Hypothalamus (tissue), 51 donors: ENCODE data around the gene COG4.
"Not testable (repeated sequence)": the region's sequence is repeated elsewhere in the genome, so short reads cannot be mapped to it uniquely, and the experiment has no call there.

Experiments
- DNase-seq, 51 donors: peaks; one replicate each; lab custom pipeline; 2025; lab: John Stamatoyannopoulos, UW

COG4 gene

GRCh38 chr16:70463235-70463634, 60.1 kb downstream of the COG4 start:
- DNase-seq: no peak

- no peak for DNase-seq
Observed at GRCh38 chr16:70460737-70461261, 62.6 kb downstream of the COG4 start.

- DNase-seq: no peak
Observed at GRCh38 chr16:70457446-70458166, 65.7 kb downstream of the COG4 start.

GRCh38 chr16:70455910-70456309, 67.4 kb downstream of the COG4 start:
- no peak for DNase-seq

- peak; percentile 17 to 93 (median 60) for DNase-seq
Observed at GRCh38 chr16:70454222-70455034, 68.9 kb downstream of the COG4 start, which contains the start of gene FCSK. Gene FCSK, plus strand, starts transcription at chr16:70454595. Its CDS starts 8,596 bp downstream, at chr16:70463191.

- DNase-seq: peak in 6 of 51 donors; percentile 36 to 74 (median 49)
Observed at GRCh38 chr16:70453892-70454221, 69.5 kb downstream of the COG4 start.

GRCh38 chr16:70453117-70453891, 70.0 kb downstream of the COG4 start:
- no peak for DNase-seq

GRCh38 chr16:70451004-70451340, 72.4 kb downstream of the COG4 start:
- DNase-seq: not testable (repeated sequence)

GRCh38 chr16:70450142-70451003, 73.0 kb downstream of the COG4 start:
- not testable (repeated sequence) for DNase-seq

- DNase-seq: no peak
Observed at GRCh38 chr16:70448075-70448474, 75.3 kb downstream of the COG4 start.

GRCh38 chr16:70444249-70445063, 78.9 kb downstream of the COG4 start:
- DNase-seq: no peak

GRCh38 chr16:70442344-70442743, 81.0 kb downstream of the COG4 start:
- no peak for DNase-seq

GRCh38 chr16:70441406-70441990, 81.9 kb downstream of the COG4 start:
- DNase-seq: no peak

GRCh38 chr16:70440009-70440692, 83.2 kb downstream of the COG4 start:
- DNase-seq: peak in 1 of 51 donors; percentile 29

GRCh38 chr16:70438969-70439862, 84.1 kb downstream of the COG4 start, which contains the start of gene ST3GAL2:
Gene ST3GAL2, minus strand, starts transcription at chr16:70439100. Its CDS starts 40,570 bp downstream, at chr16:70398530.
- peak; percentile 58 to 97 (median 93) for DNase-seq

- DNase-seq: peak in 14 of 51 donors; percentile 14 to 61 (median 46)
Observed at GRCh38 chr16:70438585-70438968, 84.8 kb downstream of the COG4 start.
